NCI-H345 treated with DMSO at 0.1 percent for 48 hours (cell line): ENCODE measurements around the gene AP4S1.
"Not testable (repeated sequence)": the region's sequence is repeated elsewhere in the genome, so short reads cannot be mapped to it uniquely, and the experiment has no call there.

ENCODE experiments used
- DNase-seq: peaks from one replicate; lab custom pipeline; 2025; ENCODE audit not compliant: unreplicated experiment; lab: John Stamatoyannopoulos, UW

AP4S1 gene

GRCh38 chr14:31083781-31084180, 58.3 kb downstream of the AP4S1 start:
- no peak for DNase-seq

- DNase-seq: no peak
Observed at GRCh38 chr14:31084385-31084784, 58.9 kb downstream of the AP4S1 start.

- DNase-seq: no peak
Observed at GRCh38 chr14:31085027-31085426, 59.6 kb downstream of the AP4S1 start.

- DNase-seq: not testable (repeated sequence)
Observed at GRCh38 chr14:31086466-31086865, 61.0 kb downstream of the AP4S1 start.

GRCh38 chr14:31090883-31091764, 65.7 kb downstream of the AP4S1 start:
- no peak for DNase-seq

GRCh38 chr14:31092160-31092708, 66.8 kb downstream of the AP4S1 start:
- no peak for DNase-seq

- not testable (repeated sequence) for DNase-seq
Observed at GRCh38 chr14:31093884-31094839, 68.7 kb downstream of the AP4S1 start.

- DNase-seq: not testable (repeated sequence)
Observed at GRCh38 chr14:31095817-31096216, 70.4 kb downstream of the AP4S1 start.

GRCh38 chr14:31096255-31096654, 70.8 kb downstream of the AP4S1 start:
- no peak for DNase-seq

GRCh38 chr14:31097081-31097480, 71.6 kb downstream of the AP4S1 start:
- DNase-seq: no peak

GRCh38 chr14:31106768-31107167, 81.3 kb downstream of the AP4S1 start:
- DNase-seq: no peak

GRCh38 chr14:31109257-31109656, 83.8 kb downstream of the AP4S1 start:
- no peak for DNase-seq

GRCh38 chr14:31110872-31111271, 85.4 kb downstream of the AP4S1 start:
- DNase-seq: no peak

- no peak for DNase-seq
Observed at GRCh38 chr14:31113794-31114193, 88.3 kb downstream of the AP4S1 start.

- DNase-seq: no peak
Observed at GRCh38 chr14:31118892-31119291, 93.4 kb downstream of the AP4S1 start.

- DNase-seq: no peak
Observed at GRCh38 chr14:31122098-31122611, 96.7 kb downstream of the AP4S1 start.

GRCh38 chr14:31122921-31123320, 97.5 kb downstream of the AP4S1 start:
- DNase-seq: no peak

GRCh38 chr14:31124197-31124596, 98.7 kb downstream of the AP4S1 start:
- DNase-seq: no peak

- no peak for DNase-seq
Observed at GRCh38 chr14:31125231-31125630, 99.8 kb downstream of the AP4S1 start.

- no peak for DNase-seq
Observed at GRCh38 chr14:31126680-31127079, 101.2 kb downstream of the AP4S1 start.

GRCh38 chr14:31127690-31128089, 102.2 kb downstream of the AP4S1 start:
- no peak for DNase-seq
